ENCODE measurements around the gene PRKCG.
"Not testable (repeated sequence)": the region's sequence is repeated elsewhere in the genome, so short reads cannot be mapped to it uniquely, and the experiment has no call there.

The PRKCG gene

DNA sequence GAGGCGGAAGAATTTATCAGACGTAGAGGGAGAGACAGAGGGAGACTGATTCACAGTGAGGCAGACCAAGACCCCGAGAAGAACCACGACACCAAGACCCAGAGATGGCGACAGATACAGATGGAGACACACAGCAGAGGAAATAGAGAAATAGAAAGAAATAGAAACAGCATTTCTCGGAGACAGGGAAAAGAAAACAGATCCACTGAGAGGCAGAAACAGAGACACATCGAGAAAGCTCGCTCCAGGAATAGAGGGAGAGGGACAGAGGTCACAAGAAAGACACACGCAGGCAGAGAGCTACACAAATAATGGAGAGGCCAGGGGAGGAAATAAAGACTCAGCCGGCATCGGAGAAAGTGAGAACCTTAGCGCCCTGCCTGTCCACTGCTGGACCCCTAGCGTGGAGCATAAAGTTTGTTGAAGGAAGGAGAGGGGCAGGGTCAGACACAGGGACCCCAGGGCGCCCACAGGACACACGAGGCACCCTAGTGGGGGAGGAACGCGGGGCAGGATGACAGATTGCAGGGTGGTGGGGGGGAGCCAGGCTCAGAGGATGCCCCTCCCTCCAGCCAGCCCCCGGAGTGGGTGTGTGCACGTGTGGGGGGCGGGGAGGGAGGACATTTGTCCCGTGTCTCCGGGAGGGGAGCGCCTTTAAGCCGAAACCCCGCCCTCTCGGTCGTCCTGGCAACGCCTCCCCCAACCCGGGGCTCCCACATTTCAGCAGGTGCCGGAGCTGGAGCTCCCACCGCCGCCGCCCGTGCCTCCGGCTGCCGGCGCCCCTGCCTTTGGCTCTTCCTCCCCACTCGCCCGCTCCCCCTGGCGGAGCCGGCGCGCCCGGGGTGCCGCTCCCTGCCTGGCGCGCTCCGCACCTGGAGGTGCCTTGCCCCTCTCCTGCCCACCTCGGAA is at the start of gene PRKCG:
PRKCG (plus strand) TSS at position 716 of the 909 bp plus-strand sequence. CDS start 298 bp downstream, outside the sequence.
- peak; percentile 54 for DNase-seq (ENCODE audit: low read depth)

GRCh38 chr19:53832861-53833260 is 49.1 kb upstream of the PRKCG start:
- DNase-seq (ENCODE audit: low read depth) = not testable (repeated sequence)

GRCh38 chr19:53838446-53838845 is 43.6 kb upstream of the PRKCG start:
- not testable (repeated sequence) for DNase-seq (ENCODE audit: low read depth)

GRCh38 chr19:53840241-53840640 is 41.8 kb upstream of the PRKCG start:
- not testable (repeated sequence) for DNase-seq (ENCODE audit: low read depth)

GRCh38 chr19:53840914-53841313 is 41.1 kb upstream of the PRKCG start:
- DNase-seq (ENCODE audit: low read depth) = peak; percentile 85

- no peak for DNase-seq (ENCODE audit: low read depth)
These were observed 37.1 kb upstream of the PRKCG start for GRCh38 chr19:53844849-53845246.

DNA sequence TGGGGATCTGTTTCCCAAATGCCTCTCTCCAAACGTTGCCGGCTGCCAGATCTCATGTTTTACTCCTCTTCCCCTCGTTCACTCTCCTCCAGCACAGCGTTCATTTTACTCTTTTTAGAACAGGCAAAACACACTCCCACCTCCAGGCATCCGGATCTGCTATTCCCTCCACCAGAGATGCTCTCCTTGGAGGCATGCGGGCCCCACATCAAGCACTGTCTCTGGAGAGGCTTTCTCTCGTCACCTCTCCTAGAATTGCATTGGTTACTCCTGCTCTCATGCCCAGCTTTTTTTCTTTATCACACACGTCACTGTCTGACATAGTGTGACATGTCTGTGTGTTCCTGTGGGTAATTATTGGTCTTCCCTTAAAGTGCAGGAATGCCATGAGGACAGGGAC is 34.4 kb upstream of the PRKCG start:
- DNase-seq (ENCODE audit: low read depth) = no peak

DNA sequence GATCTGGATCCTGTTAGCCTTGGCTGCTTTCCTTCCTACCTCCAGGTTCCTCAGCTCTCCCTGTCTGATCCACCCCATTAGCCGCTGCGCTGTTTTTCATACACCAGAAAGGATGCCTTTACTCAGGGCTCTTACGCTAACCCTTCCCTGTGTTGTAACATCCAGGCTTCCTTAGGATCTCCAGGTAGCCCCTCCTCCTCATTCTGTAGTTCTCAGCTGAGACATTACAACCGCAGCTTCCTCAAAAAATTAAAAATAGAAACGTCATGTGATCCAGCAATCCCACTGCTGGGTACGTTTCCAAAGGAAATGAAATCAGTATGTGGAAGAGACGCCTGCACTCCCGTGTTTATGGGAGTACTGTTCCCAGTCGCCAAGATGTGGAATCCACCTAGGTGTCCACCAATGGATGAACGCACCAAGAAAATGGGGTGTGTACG is 32.7 kb upstream of the PRKCG start:
- DNase-seq (ENCODE audit: low read depth) = peak; percentile 78

DNA sequence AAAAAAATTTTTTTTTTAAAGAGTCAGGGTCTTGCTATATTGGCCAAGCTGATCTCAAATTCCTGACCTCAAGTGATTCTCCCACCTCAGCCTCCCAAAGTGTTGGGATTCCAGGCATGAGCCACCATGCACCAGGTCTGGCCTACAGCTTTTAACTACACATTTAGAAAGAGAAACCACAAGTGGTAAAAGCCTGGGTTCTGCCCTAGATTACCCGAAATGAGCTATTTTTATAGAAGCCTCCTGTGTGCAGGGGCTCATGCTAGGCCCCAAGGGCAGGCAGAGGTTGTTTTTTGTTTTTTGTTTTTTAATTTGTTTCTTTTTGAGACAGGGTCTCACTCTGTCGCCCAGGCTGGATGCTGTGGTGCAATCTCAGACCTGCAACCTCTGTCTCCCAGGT is 28.3 kb upstream of the PRKCG start:
- no peak for DNase-seq (ENCODE audit: low read depth)

GRCh38 chr19:53864308-53864836 is 17.6 kb upstream of the PRKCG start:
- DNase-seq (ENCODE audit: low read depth) = no peak

DNA sequence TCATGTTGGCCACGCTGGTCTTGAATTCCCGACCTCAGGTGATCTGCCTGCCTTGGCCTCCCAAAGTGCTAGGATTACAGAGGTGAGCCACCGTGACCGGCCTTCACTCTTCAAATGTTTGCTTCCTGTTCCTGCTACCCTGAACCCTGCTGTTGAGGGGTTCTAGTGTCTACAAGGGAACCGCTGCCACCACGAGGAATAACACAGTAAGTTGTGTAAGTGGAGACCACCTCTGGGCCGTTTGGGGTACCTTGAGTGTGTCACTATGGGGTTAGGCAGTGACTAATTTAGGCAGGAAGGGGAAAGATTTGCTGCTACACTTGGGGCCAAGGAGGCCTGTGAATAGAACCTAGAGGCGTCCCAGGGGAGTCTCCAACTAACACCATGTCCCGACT is 16.5 kb upstream of the PRKCG start:
- peak; percentile 37 for DNase-seq (ENCODE audit: low read depth)

DNA sequence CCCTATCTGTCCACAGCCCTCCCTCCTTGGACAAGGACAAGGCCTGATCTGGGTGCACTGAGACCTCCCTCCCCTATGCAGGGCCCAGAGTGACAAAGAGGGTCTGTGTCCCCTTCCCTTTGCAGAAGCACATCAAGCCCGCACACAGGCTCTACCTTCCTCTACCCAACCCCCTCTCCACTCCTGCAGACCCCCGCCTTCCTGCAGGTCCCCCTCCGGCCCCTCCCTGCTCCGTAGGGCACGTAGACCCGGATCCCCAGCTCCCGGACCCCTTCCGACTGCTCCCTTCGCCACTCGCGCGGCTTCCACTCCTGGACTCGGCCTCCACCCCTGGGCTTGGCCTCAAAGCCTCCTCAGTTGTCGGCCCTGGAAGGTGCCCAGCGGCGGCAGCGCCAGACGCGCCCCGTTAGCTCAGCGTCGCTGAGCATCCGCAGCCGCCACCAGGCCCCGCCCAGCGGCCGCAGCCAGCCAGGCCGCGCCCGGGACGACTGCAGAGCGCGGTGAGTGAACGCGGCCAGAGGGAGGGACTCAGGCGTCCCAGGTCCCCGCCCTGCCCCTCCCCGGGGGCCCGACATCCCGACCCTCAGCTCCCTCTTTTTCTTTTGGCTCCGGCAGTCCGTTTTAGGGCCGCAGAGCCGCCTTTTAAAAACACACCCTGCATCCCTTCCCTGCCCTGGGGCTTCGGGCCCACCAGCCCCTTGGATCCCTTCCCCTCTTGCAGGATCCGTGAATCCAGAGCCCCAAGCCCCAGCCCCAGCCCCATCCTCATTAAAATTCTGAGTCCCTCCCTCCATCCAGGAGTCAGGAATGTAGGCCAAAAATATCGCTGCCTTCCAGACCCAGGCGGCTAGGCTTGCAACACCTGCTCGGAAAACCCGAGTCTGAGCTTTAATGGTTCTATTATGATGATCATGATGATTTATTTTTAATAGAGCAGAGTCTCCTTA is 15.8 kb upstream of the PRKCG start:
- DNase-seq (ENCODE audit: low read depth) = peak; percentile 68

- no peak for DNase-seq (ENCODE audit: low read depth)
These were observed 15.2 kb upstream of the PRKCG start for GRCh38 chr19:53866865-53867224.

DNA sequence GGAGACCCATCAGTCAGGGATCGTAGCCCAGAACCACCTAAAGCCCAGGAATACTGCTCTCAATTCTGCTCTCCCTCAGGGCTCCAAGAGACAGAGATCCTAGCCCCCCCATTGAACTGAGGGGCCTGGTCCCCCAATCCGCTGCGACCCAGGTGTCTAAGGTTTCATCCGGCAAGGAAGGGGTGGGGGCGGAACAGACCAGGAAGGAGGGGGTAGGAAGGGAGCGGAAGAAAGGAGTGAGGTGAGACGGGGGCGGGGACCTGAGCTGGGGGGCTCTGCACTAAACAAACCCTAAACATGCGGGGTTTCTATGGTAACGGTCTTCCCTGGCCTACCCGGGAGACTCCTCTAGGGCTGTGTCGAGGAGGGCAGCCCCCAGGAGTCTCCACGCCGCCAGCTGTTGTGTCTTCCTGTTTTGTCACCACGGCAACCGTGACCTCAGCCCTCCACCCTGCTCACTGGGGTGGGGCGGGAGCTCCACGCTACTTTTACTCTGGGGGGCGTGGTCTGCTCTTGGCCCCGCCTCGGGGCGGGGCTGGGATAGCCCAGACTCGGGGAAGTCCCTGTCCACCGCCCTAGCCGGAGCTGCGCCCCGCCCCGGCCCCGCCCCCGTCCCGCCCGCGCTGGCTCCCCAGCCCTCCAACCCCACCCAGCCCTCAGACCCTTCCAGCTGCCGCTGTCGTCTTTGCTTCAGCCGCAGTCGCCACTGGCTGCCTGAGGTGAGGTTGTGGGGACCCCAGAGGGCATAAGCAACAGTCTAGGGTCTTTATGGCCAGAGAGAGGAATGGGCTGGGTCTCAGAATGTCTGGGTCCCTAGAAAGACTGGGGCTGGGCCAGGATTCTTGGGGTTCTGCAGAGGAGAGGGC is 14.5 kb upstream of the PRKCG start, which contains the start of gene MYADM:
MYADM (plus strand) TSS at position 659 of the 866 bp plus-strand sequence. CDS start 5,647 bp downstream, outside the sequence.
- peak; percentile 97 for DNase-seq (ENCODE audit: low read depth)

DNA sequence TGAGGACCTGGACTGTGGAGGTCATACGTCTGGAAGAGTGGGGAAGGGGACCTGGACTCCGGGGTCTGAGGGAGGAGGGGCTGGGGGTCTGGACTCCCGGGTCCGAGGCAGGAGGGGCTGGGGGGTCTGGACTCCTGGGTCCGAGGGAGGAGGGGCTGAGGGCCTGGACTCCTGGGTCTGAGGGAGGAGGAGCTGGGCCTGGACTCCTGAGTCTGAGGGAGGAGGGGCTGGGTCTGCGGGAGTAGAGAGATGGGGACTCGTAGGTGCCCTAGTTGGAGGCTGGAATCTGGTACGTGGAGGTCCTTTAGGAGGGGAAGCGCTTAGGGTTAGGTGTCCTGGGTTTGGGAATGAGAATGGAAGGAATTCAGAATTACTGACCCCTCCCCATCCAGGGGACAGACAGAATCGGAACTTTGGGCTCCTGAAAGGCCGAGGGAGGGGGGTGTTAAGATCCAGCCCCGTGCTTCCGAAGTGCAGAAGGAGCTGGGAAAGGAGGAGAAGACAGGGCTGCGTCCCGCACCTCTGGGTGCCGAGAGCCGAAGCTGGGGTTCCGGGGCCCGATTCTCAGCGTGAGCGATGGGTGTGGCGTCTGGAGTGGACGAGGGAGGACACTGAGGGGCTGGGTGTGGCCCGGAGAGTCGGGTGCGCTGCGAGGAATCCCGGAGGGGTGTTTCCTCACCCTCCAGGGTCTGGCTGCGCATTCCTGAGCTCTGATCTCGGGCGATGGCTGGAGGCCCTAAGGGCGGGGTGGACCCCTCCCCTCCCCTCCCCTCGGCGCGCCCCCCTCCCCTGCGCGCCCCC is 13.7 kb upstream of the PRKCG start:
- peak; percentile 80 for DNase-seq (ENCODE audit: low read depth)

GRCh38 chr19:53868892-53869804 is 12.8 kb upstream of the PRKCG start:
- peak; percentile 86 for DNase-seq (ENCODE audit: low read depth)

DNA sequence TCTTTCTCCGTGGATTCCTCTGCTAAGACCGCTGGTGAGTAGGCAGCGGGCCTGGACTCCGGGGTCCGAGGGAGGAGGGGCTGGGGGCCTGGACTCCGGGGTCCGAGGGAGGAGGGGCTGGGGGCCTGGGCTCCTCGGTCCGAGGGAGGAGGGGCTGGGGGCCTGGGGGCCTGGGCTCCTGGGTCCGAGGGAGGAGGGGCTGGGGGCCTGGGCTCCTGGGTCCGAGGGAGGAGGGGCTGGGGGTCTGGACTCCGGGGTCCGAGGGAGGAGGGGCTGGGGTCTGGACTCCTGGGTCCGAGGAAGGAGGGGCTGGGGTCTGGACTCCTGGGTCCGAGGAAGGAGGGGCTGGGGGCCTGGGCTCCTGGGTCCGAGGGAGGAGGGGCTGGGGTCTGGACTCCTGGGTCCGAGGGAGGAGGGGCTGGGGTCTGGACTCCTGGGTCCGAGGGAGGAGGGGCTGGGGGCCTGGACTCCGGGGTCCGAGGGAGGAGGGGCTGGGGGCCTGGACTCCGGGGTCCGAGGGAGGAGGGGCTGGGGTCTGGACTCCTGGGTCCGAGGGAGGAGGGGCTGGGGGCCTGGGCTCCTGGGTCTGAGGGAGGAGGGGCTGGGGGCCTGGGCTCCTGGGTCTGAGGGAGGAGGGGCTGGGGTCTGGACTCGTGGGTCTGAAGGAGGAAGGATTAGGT is 12.1 kb upstream of the PRKCG start:
- DNase-seq (ENCODE audit: low read depth) = not testable (repeated sequence)

DNA sequence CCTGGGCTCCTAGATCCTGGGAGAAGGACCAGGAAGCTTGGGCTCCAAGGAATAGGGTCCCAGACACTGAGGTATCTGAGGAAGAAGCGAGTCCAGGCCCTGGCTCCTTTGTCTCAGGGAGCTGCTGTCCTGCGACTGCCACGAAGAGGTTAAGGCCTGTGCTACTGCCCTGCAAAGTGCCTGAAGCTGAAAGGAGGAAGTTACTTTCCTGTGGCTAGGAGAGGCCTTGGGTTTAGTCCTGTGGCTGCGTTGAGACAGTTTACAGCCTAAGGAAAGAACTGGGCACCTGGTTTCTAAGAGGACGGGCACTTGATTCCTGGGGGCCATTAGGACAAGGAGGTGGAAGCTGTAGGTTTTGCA is 11.5 kb upstream of the PRKCG start:
- DNase-seq (ENCODE audit: low read depth) = no peak

DNA sequence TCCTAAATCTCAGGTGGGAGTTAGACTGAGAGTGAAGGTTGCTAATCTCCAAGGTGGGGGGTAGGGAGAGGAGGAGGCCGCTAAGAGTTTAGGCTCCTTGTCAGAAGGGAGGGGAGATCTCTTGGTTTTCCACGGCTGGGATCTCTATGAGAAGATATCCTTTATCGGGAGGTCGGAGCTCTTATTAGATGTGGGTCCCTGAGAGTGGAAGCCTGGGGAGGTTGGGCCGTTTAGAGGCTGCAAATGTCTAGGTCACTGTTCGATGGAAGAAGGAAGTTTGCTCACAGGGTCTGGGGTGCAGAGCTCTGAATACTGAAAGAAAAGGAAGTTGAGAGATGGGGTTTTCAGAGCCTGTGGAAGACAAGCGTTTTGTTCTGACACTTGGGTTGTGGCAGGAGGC is 10.5 kb upstream of the PRKCG start:
- DNase-seq (ENCODE audit: low read depth) = no peak

Measured in ELR (cell line).